ENCODE data around the gene ARMC9.
A peak's percentile ranks its signal among the peaks of the same experiment; 100 is the strongest.

ARMC9 gene

DNA sequence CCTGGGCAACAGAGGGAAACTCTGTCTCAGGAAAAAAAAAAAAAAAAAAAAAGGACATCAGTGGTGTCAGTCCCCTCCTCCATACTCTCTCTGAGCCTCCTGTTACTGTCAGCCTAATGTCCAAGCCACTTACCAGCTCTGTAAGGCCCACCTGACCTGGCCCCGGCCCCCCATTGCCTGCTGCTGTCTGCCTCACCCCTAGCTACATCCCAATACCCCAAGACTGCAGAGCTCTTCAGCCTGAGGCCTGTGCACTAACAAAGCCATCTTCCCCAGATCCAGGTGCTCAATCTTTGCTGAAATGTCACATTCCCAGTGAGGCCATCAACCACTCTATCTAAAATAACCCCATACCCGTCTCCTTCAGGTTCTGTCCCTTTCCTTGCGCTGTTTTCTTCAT is 5.7 kb downstream of the ARMC9 start:
- DNase-seq, result no peak

DNA sequence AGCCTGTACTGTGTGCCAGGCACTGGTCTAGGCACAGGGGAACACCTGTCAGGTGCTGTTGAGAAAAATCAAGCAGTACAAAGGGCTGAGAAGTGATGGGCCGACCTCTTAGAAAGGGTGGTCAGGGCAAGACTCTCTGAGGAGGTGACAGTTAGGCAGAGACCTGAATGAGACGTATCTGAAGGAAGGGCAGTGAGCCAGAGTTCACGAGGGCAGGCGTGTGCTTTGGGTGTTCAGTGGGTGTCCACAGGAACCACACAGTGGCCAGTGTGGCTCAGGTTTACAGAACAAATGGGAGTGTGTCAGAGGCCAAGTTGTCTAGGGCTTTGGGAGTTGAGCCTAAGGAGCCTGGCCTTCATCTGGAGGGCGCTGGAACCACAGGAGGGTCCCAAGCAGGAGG is 6.2 kb downstream of the ARMC9 start:
- no peak for DNase-seq

- DNase-seq, result no peak
These were observed 9.3 kb downstream of the ARMC9 start for GRCh38 chr2:231207734-231208133.

- DNase-seq, result no peak
These were observed 12.4 kb downstream of the ARMC9 start for GRCh38 chr2:231210782-231211181.

GRCh38 chr2:231211486-231211885 is 13.1 kb downstream of the ARMC9 start:
- no peak for DNase-seq

DNA sequence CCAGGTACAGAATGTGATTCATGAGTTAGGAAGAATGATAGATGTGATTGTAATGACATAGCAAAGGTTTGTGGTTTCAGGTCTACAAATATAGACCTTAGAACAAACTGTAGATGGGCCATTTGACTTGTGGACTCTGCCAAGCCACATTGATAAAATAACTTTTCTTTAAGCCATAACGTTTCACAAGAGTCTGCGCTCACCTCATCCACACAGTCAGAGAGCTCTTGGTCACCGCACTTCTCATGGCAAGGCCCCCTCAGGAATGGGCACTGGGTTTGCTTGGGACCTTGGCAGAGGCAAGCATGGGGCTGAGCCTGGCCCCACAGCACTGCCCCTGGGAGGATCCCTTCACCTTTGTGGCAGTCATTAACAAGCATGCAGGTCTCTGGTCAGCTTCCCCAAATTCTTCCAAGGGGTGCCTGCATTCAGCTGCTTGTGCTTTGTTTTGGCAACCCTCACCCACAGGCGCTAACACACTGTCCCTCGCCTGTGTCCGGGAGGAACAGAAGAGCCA is 14.0 kb downstream of the ARMC9 start:
- DNase-seq, result no peak

DNA sequence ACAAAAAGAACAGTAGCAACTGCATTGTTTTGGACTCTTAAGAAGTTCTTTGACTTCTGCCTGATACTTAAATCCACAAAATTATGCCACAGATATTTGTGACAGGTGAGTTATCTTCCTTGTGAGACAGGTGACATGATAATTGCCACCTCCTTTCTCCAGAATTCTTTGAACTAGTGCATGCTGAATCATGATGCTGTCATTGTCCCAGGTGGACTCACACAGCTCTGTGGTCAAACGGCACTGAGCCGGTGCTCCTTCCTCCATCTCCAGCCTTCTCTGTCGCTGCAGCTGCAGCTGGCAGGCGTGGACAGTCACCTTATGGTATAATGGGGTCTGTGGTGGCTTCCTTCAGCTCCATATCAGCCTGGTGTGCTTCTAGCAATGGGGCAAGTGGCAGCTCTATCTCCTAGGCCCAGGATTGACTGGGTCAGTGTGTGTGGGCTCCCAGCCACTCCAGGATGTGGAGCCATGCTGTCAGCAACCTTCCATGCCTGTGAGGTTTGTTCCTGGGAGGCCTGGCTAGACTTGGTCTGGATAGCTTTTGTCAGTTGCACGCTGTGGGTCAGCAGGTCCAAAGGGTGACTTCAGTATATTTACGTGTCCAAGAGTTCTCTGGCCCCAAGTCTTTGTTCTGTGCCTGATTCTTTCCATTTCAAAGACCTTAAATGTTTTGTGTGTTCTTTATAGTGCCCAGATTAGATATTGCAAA is 15.7 kb downstream of the ARMC9 start:
- no peak for DNase-seq

GRCh38 chr2:231218366-231218765 is 19.9 kb downstream of the ARMC9 start:
- no peak for DNase-seq

GRCh38 chr2:231219289-231219688 is 20.9 kb downstream of the ARMC9 start:
- no peak for DNase-seq

GRCh38 chr2:231221761-231222160 is 23.3 kb downstream of the ARMC9 start:
- no peak for DNase-seq

GRCh38 chr2:231222318-231223000 is 24.0 kb downstream of the ARMC9 start:
- no peak for DNase-seq

- no peak for DNase-seq
These were observed 24.6 kb downstream of the ARMC9 start for GRCh38 chr2:231223001-231223375.

GRCh38 chr2:231223458-231223976 is 25.1 kb downstream of the ARMC9 start:
- DNase-seq, result no peak

DNA sequence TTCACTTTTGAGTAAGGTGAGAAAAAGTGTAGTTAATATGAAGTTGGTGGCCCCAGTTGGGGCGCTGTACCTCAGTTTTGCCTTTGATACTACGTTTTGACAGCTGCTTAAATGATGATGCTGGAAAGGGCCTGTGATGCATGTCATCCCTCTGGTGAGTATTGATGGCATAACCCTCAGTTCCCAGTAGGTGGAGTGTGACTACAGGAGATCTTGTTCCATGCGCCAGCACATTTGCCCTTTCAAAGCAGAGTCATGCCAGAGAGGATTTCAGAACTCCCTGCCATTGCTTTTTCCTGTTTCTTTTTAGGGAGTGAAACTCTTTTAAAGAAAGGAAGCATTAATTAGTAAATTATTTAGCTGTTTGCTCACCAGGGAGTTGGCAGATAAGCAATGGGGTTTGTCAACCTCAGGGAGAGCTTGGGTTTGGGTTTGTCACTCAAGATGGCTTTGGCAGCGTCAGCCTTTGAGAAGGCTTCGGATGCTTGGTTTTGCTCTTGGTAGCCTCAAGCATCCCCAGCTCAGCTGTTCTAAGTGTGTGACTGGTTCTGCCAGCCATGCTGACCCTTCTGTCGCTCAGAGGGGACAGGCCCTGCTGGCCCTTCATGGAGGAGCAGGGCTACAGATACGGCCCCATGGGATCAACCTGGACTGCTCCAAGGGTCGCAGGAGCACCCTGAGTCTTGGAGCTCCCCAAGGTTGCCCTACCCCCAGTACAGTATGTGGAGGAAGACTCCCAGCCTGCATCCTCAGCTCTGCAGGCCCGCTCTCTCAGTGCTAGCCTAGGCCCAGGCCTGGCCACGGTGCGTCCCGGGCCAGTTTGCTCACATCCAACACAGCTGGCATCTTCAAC is 29.1 kb downstream of the ARMC9 start:
- DNase-seq, result peak; percentile 58

GRCh38 chr2:231228223-231228622 is 29.8 kb downstream of the ARMC9 start:
- DNase-seq, result peak; percentile 81

GRCh38 chr2:231228974-231229529 is 30.6 kb downstream of the ARMC9 start:
- DNase-seq, result peak; percentile 16

DNA sequence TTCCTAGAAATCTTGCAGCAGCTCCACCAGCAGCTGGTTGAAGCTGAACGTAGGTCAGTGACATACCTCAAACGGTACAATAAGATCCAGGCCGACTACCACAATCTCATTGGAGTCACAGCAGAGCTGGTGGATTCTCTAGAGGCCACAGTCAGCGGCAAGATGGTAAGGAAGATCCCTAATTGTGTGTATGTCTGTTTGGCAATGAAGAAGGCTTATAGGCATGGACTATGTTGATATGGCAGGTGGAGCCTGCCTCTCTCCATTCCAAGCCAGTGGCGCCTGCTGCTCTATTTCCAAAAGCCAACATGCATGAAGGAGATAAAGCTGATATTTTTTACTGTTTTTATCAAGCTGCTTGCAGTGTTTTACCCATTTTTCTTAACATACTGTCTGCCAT is 36.8 kb downstream of the ARMC9 start:
- no peak for DNase-seq

- DNase-seq, result no peak
These were observed 40.3 kb downstream of the ARMC9 start for GRCh38 chr2:231238689-231239088.

GRCh38 chr2:231239751-231240150 is 41.3 kb downstream of the ARMC9 start:
- no peak for DNase-seq

DNA sequence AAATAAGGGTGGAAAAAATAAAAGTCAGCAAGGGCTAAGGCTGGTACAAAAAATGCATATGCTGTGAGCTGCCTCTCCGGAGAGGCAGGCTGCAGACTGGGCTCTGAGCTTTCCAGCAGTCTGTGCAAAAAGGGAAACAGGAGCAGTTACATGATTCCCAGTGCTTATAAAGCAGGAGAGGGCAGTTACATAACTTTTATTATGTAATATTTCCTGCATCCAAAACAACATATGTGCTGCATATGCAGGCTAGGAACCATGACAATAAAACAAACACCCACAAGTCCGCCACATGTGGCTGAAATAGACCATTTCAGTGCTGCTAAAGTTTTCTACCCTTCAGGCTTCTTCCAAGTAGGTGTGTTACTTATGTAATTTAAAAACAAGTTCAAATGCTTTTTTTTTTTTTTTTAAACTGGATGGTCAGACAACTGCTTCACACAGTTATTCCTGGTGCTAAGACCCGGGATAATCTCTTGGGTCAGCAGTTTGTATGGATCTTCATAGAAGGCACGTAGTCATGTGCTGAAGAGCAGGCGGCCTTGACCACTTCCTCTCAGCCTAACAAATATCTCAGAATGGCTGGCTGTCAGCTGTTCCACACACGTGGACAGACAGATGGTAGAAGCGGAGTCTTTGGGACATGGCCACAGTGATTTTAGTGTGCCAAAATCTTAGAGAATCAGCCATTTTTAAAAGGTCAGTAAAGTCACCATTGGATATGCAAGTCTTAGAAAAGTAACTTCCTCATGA is 43.5 kb downstream of the ARMC9 start:
- no peak for DNase-seq

GRCh38 chr2:231243866-231244265 is 45.4 kb downstream of the ARMC9 start:
- DNase-seq, result no peak

Measured in DMS79 (cell line).